Esophagus mucosa (tissue), 1 donor: Measurements from ENCODE around the gene ZBTB20. TPM values are rescaled to one million over a fixed set of nuclear protein-coding genes. Genes with fewer than 3 reads are reported as not detected.

Experiments used
- ATAC-seq: fragments of 200-7000 bp; cut with Tn5 transposase; one replicate; pipeline ENCODE4 v1.9.1; 2020
- total RNA-seq: library from RNA; stranded (reverse); gene quantifications from one replicate; pipeline ENCODE4 v1.2.4, GENCODE V29; 2023
- donor health status: DM: yes; HTN: yes; CAD: no.

The ZBTB20 gene
- total RNA-seq, 1 donor from 2014 or later, result 7.3 TPM

GRCh38 chr3:114619771-114620170, 527.3 kb downstream of the ZBTB20 start:
- ATAC-seq, result no peak

GRCh38 chr3:114615523-114616085, 531.5 kb downstream of the ZBTB20 start:
- ATAC-seq, result no peak

- ATAC-seq, result no peak
Measured at GRCh38 chr3:114609973-114610630, 537.0 kb downstream of the ZBTB20 start.

GRCh38 chr3:114608293-114608692, 538.8 kb downstream of the ZBTB20 start:
- ATAC-seq, result no peak

DNA sequence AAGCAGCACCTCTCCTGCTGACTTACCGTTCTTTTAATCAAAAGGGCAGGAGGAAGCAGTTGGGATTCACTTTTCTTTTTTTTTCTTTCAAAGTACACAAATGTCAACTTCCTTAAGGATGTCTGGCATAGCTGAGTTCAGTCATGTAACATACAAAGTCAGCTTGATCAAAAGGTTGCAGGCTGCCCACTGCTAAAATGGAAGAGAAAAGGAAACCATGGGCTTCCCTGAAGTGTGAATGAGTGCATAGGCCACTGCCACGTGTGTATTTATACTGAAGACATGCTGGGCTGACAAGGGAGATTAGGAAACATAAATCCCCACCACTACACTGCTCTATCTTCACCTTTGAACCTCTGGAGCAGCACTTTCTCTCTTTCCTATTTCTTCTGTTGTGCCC, 540.8 kb downstream of the ZBTB20 start:
- no peak for ATAC-seq

DNA sequence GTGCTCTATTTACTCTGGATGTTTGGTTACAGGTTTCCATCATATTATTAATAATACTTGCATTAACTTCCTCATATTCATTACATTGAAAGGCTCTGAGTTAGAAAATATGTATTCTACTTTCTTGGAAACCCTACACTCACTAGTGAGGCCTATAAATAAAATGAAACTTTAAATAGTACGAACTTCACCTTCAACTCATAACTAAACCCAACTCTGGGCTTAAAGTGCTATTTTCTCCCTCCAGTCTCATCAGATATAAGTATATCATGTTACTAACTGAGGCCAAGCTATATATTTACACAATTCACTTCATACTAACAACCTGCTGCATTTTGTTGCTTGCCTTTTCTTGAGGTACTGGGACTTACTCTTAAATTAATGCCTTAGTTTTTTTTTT, 546.5 kb downstream of the ZBTB20 start:
- ATAC-seq, result no peak

GRCh38 chr3:114597871-114598270, 549.2 kb downstream of the ZBTB20 start:
- no peak for ATAC-seq

GRCh38 chr3:114597012-114597411, 550.1 kb downstream of the ZBTB20 start:
- no peak for ATAC-seq

GRCh38 chr3:114596147-114596546, 550.9 kb downstream of the ZBTB20 start:
- ATAC-seq, result no peak

DNA sequence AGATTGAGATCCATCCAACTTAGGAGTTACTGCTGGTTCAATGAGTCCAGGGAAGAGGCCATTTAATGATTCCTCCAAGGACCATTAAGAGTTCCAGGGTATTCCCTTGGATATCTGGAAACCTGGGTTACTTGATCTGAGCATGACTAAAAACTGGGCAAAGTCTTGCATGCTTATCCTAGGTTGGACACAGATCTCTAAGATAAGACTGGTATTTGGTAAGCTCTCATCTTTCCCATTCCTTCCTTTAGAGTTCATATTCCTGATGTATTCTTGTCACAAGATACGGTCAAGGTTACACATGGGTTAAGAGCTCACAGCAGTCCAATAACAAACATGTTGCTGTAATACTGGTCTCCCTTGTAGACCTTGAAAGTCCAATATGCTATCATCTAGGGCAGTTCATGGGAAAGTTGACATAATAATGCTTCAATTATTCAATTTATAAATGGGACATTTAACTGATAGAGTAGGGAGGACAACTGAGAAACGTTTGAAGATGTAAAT, 551.5 kb downstream of the ZBTB20 start:
- no peak for ATAC-seq

GRCh38 chr3:114590309-114591047, 556.6 kb downstream of the ZBTB20 start:
- ATAC-seq, result no peak

DNA sequence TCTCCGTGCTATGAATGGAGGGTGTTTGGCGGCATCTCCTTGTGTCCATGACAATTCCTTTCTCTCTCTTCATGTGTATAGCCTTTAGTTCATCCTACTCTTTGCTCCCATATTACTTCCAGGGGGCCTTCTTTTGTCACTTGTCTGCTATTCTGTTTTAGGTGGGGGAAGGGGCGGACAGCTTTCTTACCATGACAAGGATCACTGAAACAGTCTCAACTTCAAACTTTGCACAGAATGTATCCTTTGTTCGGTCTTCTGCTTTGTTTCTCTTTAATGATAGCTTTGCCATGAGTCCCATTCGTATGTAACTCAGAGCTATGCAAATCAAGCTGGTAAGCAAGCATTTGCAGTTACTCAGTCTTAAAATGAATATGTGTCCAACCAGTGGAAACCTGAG, 559.1 kb downstream of the ZBTB20 start:
- no peak for ATAC-seq

GRCh38 chr3:114586119-114586518, 561.0 kb downstream of the ZBTB20 start:
- ATAC-seq, result no peak

GRCh38 chr3:114585687-114586086, 561.4 kb downstream of the ZBTB20 start:
- ATAC-seq, result no peak

DNA sequence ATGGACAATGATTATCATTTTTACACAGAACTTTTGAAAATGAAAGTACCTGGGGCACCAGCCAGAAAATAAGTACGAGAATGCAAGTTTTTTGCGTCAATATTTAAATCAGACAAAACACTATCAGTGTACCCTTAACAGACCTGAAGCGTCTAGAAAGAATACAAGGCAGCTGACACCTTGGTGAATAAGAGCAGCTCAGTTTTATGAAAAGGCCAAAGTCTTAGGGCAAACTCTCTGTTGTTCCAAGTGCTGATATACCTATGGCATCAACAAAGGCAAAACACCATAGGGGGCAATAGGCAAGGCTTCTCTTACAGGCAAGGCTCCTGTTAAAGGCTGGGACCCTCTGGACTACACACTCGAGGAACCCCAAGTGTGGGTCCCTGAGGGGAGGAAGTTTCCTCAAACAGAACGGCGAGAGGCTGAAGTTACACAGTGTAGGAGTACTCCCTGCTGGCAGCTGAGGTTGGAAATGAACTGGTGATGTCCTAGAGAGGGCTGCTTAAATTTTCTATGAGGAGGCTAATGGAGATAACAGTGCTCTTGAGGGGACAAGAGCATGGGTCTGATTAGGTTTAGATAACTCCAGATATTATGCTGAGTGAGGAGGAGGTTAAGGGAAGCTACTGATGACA, 562.2 kb downstream of the ZBTB20 start:
- no peak for ATAC-seq

GRCh38 chr3:114582929-114583328, 564.2 kb downstream of the ZBTB20 start:
- no peak for ATAC-seq

GRCh38 chr3:114572364-114573062, 574.6 kb downstream of the ZBTB20 start:
- no peak for ATAC-seq

DNA sequence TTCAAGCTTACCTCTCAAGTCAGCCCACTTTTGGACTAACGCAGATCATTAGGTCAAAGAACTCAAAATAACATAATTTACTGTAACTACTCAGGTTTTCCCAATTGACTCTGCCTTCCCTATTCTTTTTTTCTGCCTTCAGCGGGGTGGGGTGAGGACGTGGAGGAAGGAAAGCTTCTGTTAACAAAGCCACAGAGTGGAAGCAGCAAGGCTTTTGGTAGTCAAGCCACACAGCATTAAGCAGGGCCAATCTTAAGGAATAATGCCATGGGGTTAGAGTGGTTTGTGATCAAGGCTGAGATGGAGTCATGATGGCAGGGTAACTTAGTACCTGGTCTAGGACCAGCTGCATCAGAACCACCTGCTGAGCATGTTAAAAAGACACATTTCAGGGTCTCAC, 575.7 kb downstream of the ZBTB20 start:
- ATAC-seq, result no peak

- ATAC-seq, result no peak
Measured at GRCh38 chr3:114569186-114569585, 577.9 kb downstream of the ZBTB20 start.

DNA sequence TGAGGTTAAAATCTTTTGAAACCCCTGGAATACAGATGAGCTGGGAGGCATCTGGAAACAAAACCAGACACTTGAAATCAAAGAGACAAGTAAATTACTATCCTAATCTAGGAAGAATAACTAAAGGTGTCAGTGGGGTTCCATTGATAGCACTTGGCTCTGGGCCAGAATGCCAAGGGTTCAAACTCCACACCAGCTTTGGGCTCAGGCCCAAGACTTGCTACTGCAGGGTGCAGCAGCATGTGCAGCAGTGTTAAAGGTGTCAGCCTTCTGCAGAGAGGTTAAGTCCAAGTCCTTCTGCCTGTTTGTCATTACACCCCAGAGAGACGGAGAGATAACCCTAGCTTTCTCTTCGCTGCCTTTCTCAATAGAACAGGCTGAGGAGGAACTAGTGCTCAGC, 579.3 kb downstream of the ZBTB20 start:
- no peak for ATAC-seq

GRCh38 chr3:114566767-114567166, 580.3 kb downstream of the ZBTB20 start:
- ATAC-seq, result no peak

- no peak for ATAC-seq
Measured at GRCh38 chr3:114566162-114566755, 580.8 kb downstream of the ZBTB20 start.
